NB4 (cell line): ENCODE results near the gene PCNX4.

Experiments used
- DNase-seq: peaks from one replicate; pipeline ENCODE4 v3.0.0; 2010; ENCODE audit warnings: low read depth
- H3K4me3 ChIP-seq: one replicate; pipeline ENCODE4 v1.5.1; 2011; ENCODE audit warnings: mild to moderate bottlenecking, low read depth, low read length, moderate library complexity
- CTCF ChIP-seq: IDR thresholded peaks from one replicate; pipeline ENCODE4 v1.5.1; 2012; ENCODE audit warnings: low read depth, low read length
- MAX ChIP-seq: IDR thresholded peaks from 2 replicates; pipeline ENCODE4 v1.6.1; 2011; ENCODE audit warnings: low read depth, low read length
- MYC ChIP-seq: IDR thresholded peaks from 2 replicates; pipeline ENCODE4 v1.6.1; 2011; ENCODE audit warnings: low read depth, low read length
- POLR2A ChIP-seq: IDR thresholded peaks from 2 replicates; pipeline ENCODE4 v1.6.1; 2011; ENCODE audit warnings: mild to moderate bottlenecking; ENCODE audit not compliant: insufficient read length; ENCODE audit errors: extremely low read depth

PCNX4 gene

GRCh38 chr14:60196291-60196690, 104.6 kb downstream of the PCNX4 start:
- DNase-seq, result peak; percentile 45
- H3K4me3 ChIP-seq, result no peak overlapping the region
- TF ChIP-seq POLR2A, result no peak
- TF ChIP-seq MAX, result no peak

- peak; percentile 40 for DNase-seq
- no peak for TF ChIP-seq MYC
- TF ChIP-seq MAX, result no peak
- TF ChIP-seq CTCF, result no peak
- TF ChIP-seq POLR2A, result no peak
- no peak overlapping the region for H3K4me3 ChIP-seq
Observed at GRCh38 chr14:60197629-60198303, 106.0 kb downstream of the PCNX4 start.

- TF ChIP-seq CTCF (no peak), POLR2A (no peak), MYC (no peak), MAX (no peak)
- no peak for DNase-seq
- no peak overlapping the region for H3K4me3 ChIP-seq
Observed at GRCh38 chr14:60199321-60199720, 107.6 kb downstream of the PCNX4 start.

GRCh38 chr14:60204104-60204842, 112.5 kb downstream of the PCNX4 start:
- TF ChIP-seq MYC (peak; percentile 40), POLR2A (no peak), CTCF (no peak), MAX (peak; percentile 44; the same call in 1 of the 2 replicates)
- DNase-seq, result peak; percentile 62
- peak overlapping the region; percentile 18 for H3K4me3 ChIP-seq

- DNase-seq, result no peak
- TF ChIP-seq MYC (no peak), CTCF (no peak), POLR2A (no peak), MAX (no peak)
- no peak overlapping the region for H3K4me3 ChIP-seq
Observed at GRCh38 chr14:60204843-60205774, 113.4 kb downstream of the PCNX4 start.

GRCh38 chr14:60206249-60206670, 114.5 kb downstream of the PCNX4 start:
- H3K4me3 ChIP-seq, result no peak overlapping the region
- DNase-seq, result no peak
- TF ChIP-seq POLR2A (no peak), MYC (no peak), CTCF (no peak), MAX (no peak)
